Fibroblast of skin of back (primary cell): ENCODE measurements around the gene PPL.
"Not testable (repeated sequence)": the region's sequence is repeated elsewhere in the genome, so short reads cannot be mapped to it uniquely, and the experiment has no call there.

Experiments
- DNase-seq: peaks from one replicate; pipeline ENCODE4 v3.0.0-alpha.2; 2013

The PPL gene

DNA sequence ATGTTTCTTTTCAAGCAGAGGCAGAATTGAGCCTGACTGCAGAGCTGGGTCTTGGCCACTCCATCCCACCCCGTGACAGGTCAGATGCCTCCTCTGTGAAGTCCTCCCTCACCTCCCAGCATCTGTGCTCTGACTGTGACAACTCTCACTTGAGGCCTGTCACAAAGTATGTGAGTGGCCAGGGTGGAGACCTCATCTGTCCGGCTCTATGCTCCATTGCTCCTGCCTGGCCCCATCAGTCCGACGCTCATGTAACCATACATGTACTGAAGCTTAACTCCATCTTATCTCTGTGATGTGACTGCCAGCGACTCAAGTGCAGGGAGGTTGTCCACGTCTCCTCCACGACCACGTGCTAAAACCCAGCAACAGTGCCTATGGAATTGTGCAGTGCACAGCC is 3.5 kb downstream of the PPL start:
- no peak for DNase-seq

DNA sequence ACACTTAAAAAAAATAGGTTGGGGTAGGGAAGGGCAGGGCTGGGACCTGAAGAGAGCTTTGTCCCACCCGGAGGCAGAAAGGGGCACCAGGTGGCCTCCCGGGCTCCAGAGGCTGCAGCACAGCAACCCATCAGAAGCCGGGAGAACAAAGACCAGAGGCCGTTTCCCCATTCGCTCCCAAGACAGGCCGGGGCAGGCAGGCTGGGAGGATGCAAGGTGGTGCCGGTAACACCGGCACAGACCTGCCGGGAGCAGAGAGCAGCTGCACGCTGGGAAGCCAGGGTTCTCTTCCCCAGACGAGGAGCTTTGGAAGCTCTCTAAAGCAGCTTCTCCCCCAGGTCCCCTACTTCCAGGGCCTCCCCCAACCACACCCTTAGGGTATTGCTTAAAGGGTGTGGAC is 5.6 kb downstream of the PPL start:
- DNase-seq = no peak

DNA sequence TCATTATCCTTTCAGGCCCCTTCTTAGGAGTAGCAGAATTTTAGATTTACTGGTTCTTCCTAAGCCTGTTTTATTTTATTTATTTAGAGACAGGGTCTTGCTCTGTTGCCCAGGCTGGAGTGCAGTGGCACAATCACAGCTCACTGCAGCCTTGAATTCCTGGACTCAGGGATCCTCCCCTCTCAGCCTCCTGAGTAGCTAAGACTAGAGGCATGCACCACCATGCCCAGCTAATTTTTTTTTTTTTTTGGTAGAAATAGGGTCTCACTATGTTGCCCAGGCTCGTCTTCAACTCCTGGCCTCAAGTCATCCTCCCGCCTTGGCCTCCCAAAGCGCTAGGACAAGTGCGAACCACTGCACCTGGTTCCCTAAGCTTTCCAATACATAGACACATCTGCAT is 7.3 kb downstream of the PPL start:
- not testable (repeated sequence) for DNase-seq

DNA sequence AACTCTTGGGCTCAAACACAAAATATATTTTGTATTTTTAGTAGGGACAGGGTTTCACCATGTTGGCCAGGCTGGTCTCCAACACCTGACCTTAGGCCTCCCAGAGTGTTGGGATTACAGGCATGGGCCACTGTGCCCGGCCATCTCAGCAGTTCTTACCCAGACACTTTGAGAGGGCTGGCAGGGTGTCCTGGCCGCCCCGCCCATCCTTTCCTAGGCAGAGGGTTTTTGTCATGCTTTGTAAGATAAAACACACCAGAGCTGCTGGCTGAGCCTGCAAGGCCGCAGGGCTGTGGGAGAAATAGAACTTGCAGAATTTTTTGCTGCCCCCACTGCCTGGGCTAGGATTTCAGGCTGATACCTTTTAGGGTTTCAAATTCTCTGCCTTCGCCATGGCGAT is 8.7 kb downstream of the PPL start:
- DNase-seq = no peak

DNA sequence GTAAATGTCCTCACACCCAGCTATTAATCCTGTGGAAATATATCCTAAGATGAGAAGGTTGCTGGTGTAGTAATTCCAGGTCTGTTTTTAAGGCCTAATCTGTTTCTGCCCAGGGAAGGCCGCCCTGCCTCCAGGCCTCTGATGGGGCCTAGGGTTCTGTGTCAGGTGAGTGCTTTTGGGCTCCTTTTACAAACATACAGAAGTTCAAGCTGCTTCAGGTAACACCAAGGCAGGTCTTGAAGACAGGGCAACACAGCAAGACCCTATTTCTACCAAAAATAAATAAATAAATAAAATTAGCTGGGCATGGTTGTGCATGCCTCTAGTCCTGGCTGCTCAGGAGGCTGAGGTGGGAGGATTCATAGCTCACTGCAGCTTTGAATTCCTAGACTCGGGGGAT is 9.3 kb downstream of the PPL start:
- DNase-seq = no peak

DNA sequence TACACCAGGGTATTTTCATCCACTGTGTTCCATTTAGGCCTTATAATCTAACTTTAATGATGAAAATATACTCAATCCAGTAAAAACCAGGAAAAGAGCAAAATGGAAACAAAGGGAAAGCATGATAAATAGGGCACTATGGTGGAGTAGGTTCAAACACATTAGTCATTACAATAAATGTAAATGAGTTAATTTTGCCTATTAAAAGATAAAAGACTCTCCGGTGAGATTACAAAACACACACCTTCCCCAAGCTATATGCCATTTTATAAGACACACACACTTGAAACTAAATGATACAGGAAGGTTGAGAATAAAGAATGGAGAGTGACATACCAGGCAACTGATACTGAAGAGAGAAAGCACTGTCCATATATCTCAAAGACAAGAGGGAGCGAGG is 10.0 kb downstream of the PPL start:
- no peak for DNase-seq

DNA sequence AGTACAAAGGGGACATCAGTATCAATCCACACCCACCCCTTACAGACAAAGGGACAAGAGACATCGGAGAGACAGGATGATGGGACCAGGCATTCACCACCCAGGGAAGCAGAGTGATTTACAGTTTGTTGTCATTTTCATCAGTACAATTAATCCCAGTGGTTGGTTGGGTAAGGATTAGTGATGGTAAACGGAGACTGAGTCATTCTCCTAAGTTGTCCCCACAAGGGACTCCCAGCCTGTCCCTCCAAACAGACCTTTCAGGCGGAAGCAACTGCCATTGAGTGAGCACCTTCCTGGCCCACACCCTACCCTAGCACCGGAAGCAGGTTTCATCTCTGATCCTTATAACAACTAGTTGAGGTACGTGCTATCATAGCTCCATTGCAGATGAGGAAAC is 11.2 kb downstream of the PPL start:
- DNase-seq = no peak

DNA sequence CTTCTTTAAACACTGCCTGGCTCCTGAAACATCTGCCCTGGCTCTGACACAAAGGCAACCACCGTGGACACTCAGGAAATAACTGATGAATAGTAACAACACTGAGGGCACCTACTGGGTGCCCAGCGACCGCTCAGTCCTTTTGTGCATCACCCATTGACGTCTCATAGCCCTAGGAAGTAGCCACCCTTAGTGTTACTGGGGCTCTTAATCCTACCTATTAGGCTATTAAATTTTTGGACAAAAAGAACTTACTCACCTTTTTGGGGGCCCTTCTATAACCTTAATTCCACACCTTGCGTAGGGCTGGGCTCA is 11.7 kb downstream of the PPL start:
- no peak for DNase-seq

DNA sequence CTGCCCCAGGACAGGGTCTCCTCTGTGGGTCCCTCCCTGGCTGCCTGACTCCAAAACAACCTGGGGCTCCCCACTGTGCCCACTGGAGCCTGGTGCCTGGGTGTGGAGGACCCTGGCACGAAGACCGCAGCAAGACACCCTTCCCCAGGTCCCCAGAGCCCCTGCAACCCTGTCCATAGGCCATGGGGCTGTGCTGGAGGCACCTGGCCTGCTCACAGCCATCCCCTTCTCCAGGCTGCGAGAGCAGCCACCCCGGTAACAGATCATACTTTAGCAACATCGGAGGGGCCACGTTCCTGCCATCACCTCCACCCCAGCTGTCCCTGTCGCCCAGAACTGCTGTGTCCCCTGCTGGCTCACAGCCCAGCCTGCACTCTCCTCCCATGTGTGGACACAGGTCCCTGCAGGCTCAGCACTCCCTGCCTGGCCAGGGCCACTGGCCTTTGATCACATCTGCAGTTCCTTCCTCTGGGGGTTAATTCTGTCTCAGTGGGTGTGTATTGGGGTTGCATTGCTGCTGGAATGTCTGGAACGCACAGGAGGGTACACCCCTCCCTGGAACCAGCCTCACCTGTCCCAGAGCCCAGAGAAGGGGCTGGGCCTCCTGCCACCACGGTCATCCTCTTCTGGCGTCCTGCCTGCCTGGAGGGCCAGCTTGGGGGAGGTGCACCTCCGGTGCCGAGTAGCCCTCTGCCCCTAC is 12.2 kb downstream of the PPL start:
- no peak for DNase-seq

DNA sequence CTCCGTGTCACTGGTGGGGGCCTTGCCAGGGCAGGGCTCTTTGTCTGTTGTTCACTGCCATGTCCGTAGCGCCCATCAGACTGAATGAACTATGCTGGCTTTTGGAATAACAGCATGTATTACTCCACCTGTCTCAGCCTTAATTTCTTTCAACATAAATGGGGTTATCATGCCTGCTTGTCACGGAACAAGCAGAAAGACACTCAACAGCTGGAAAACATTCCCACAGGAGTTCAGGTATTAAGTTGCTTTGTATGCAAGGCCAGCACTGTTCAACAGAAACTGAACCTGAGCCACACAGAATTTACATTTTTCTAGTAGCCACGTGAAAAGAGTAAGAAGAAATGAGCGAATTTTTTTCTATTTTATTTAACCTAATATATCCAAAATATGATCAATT is 13.1 kb downstream of the PPL start:
- DNase-seq = no peak

DNA sequence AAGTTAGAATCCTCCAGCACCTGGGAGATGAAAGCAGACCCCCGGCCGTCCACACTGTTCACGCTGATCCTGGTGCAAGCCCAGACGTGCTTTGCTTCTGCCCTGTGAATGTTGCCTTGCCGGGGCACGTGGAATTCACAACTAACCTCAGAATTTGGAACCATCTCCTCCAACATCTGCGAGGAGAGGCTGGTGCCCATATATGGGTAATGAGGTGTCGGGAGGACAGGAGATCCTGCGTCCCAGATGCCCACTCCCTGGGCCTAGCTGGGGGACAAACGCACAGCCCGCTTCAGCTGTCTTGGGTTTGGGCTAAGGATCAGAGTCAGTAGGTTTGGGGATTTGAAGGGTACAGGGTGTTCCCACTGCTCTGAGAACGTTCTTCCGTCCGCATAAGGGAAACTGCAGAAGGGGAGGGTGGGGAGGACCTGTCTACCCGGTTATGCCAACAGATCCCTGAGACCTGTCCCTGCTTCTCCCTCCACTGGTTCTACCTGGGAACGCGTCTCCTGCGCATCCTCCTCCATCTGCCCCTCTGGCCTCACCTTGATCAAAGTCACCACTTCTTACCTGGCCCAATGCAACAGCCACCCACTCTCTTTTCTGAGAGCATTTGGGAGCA is 14.1 kb downstream of the PPL start:
- DNase-seq = no peak

DNA sequence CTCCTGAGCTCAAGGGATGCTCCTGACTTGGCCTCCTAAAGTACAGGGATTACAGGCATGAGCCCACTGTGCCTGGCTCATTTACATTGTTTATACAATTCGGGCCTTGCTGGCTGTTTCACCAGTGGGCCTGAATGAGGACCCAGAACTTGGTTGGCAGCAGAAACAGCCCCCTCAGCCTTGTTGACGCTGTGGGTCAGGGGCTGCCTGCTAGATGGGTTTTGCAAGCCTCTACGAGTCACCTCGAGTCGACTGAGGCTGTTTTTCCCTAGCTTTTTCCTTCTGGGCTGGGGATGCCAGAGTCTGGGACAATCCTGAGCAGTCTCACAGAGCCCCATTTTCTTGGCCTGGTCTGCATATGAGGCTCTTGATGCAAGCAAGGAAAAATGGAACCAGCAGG is 16.1 kb downstream of the PPL start:
- no peak for DNase-seq

DNA sequence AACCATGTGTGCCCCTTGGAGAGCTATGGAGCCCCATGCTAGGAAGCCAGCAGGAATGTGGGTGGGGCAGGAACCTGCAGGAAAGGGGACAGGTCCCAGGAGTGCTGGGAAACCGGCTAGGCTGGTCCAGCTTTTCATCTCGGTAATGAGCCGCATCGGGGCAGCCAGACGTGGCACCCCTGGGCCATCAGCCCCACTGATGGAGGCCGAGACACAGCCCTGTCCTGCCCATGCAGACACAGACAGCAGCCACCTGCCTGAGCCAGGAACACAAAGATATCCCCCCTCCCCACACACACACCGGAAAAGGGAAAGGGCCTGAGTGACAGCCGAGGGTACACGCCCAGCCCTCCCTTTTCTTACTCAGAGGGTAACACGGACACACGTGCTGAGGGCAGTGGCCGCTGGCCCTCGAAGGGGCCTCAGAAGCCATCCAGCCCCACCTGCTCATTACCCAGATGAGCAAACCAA is 18.1 kb downstream of the PPL start:
- no peak for DNase-seq

DNA sequence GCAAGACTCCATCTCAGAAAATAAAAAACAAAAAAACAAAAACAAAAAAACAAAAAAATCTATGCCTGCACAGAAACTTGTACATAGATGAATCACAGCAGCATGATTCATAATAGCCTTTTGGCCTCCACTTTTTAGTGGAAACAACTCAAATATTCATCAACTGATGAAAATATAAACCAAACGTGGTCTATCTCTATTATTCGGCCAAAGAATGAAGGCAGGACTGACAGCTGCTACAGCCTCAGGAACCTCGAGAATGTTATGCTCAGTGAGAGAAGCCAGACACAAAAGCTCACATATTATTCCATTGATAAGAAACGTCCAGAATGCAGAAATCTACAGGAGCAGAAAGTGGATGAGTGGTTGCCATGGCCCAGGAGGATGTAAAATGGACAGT is 19.8 kb downstream of the PPL start:
- peak; percentile 39 for DNase-seq

DNA sequence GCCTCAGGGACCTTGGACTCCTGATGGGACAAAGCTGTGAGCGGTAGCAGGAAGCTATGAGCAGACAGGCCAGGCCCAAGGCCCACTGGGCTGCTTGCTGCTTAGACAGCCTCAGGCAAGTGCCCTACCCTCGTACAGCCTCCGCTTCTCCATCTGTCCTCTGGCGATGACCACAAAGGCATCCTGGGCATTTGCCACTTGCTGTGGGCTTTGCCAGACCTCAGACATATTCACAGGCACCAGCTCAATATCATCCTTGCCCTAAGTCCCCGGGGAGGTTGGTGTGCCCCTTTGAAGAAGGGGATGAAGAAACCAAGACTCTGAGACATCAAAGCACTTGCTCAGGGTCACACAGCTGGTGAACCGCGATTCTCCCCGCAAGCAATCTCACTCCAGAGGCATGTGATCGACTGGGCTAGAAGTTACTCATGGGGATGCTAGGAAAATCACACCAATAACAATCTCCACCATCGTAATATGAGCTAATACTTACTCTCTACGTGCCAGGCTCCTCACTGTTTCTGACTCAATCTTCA is 21.7 kb downstream of the PPL start:
- DNase-seq = peak; percentile 76

DNA sequence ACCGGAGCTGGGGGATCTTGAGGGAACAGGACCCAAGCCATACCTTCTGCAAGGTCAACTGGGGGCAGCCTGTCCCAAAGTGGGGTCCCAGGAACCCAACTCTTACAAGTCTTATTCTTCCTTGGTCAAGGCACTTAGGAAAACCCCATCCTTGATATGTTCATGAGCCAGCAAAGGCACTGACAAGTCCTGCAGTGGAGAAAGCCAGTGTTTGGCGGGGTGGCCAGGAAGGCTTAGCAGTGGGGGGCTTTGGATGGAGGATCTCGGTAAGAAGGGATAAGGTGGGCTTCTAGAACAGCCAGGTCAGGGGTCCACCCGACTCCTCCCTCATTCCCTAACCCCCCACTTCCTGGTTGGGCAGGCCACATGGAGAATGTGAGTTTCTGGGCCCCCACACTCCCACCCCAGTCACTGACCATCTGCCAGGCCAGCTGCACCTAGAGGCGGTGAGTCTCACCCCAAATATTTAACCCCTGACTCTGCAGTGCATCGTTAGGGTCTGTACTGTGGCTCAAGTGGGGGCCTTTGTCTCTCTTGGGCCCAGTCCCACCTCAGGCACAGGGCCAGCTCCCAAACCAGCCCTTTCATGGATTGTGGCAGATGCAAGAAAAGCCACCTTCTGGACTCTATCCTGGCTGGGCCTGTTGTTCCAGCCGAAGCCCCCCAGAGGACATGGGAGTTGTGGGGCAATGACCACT is 22.3 kb downstream of the PPL start:
- no peak for DNase-seq

DNA sequence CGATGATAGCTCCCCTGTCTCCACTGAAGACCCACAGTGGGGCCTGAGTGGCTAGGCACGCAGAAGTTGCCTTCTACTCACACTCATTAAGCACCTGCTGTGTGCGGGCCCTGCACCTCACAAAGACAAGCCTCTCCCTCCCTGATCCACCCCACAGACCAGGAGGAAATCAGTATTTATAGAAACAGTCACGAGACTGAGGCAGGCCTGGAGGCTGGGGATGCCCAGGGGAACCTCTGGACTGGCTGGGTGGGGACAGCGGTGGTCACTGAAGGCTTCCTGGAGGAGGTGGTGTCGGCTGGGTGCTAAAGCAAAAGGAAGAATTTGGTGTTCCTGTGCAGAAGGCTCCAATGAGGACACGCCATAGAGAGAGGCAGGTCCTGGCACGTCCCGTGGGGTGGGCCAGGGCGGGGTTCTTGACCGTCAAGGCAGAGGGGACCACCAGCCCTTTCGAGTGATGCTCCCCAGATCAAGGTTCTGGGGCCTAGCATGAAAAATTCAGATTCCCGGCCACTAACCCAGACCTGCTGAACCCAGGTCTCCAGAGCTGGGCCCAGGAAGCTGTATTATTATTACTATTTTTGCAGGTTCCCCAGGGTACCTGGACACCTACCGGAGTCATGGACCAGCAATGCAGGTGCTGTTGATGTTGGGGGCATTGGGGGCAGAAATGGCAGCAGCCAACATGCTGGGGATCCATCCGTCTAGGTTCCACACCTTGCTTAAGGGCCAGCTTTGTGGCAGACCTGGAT is 23.0 kb downstream of the PPL start:
- no peak for DNase-seq

DNA sequence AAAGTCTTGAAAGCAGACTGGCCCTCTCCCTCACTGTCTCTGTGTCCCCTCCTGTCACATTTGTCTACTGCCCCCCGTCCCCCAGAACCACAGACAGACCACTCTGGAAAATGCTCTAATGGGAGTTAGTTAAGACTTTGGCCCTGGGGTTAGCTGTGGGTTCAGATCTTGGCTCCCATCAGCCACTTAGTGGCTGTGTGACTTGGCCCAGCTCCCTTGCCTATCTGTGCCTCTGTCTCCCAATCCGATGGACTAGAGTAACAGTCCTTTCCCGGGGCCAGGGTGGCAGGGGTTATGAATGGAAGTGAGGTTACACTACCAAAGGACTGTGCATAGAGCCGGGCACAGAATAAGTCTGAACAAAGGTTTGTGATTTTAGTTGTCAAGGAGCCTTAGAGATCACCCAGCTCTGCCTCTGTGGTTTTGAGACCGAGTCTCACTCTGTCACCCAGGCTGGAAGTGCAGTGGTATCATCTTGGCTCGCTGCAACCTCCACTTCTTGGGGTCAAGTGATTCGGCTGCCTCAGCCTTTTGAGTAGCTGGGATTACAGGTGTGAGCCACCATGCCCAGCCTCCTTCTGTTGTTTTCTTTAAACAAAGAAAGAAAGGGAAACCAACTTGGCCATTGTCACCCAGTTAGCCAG is 23.7 kb downstream of the PPL start:
- no peak for DNase-seq

DNA sequence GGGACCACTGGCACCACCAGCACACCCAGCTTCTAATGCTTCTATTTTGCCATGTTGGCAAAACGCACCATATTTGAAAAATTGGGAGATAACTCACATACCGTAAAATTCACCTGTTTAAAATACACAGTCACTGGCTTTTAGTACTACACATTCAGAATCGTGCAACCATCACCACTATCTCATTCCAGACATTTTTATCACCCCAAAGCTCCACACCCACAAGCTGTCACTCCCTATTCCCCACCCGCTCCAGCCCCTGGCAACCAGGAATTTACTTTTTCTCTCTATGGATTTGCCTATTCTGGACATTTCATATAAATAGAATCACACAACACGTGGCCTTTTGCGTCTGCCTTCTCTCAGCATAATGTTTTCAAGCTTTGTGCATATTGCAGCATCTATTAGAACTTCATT is 25.0 kb downstream of the PPL start:
- DNase-seq = peak; percentile 20

DNA sequence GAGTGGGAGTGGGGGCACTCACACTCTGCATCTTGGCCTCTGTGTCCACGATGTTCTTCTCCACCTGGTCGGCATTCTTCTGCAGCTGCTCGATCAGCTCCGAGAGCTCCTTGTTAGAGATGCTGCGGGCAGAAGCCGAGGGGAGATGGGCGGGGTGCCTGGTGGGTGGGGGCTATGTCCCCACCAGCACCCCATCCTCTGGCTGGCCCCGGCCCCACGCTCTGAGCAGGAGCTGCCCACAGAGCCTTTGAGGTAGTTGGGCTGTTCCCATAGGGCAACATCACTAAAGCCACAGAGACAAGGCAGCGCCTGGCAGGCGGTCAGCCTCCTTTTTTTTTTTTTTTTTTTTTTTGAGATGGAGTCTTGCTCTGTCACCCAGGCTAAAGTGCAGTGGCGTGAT is 26.1 kb downstream of the PPL start:
- no peak for DNase-seq

DNA sequence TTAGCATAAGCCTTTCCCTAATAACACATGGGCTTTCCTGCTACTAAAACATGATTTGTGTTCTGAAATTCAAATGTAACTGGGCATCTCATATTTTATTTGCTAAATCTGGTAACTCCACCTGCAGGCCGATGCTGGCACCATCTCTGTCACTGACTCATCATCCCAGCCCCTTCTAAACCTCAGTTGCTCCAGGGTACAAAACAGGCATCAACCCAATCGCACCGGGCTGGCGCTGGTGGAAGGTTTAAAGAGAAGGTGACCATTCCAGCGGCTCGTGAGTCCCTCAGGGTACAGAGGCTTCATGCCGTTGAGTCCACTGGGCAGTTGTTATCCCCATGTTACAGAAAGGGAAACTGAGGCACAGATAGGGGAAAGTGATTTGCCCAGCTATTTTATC is 27.1 kb downstream of the PPL start:
- DNase-seq = no peak

DNA sequence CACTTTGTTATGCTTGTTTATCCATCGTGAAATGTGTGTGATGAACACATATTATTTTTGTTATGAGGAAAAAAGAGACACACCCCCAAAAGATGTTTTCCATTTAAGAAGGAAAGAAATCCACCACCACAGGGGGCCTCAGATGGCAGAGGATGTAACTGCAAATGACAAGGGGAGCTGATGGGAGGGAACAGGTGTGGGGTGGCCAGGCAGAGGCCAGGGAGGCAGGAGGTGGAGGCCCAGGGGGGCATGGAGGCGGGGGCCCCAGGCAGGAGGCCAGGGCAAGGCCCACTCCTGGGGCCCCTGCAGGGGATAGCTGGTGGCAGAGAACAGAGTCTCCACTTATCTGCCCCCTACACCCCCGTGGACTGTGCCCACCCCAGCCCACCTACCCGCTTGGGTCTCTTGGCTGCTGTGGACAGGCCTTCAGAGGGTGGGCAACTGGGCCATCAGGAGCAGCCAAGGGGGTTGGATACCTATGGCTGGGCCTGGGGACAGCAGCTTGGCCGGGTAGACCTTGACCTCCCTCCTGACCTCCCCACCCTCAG is 28.0 kb downstream of the PPL start:
- no peak for DNase-seq
